Mucosa of rectum (tissue), 2 donors: ENCODE data around the gene CYS1.

Experiments
- H3K27ac ChIP-seq, 2 donors: one replicate each; pipeline ENCODE4 v1.7.0; 2013; ENCODE audit warnings: inconsistent platforms in 2 of 2, low read depth in 2 of 2, low read length in 2 of 2
- H3K27me3 ChIP-seq, 2 donors: one replicate each; pipeline ENCODE4 v1.7.0; 2013; ENCODE audit warnings: low read length in 2 of 2; ENCODE audit not compliant: control insufficient read depth in 2 of 2, insufficient read depth in 2 of 2
- H3K36me3 ChIP-seq, 2 donors: one replicate each; pipeline ENCODE4 v1.7.0; 2013; ENCODE audit warnings: low read length in 2 of 2; ENCODE audit not compliant: control insufficient read depth in 2 of 2, insufficient read depth in 2 of 2
- H3K4me1 ChIP-seq, 2 donors: one replicate each; pipeline ENCODE4 v1.7.0; 2013; ENCODE audit warnings: low read length in 2 of 2, mild to moderate bottlenecking in 1 of 2; ENCODE audit not compliant: control insufficient read depth in 2 of 2, insufficient read depth in 2 of 2
- H3K4me3 ChIP-seq, 2 donors: one replicate each; pipeline ENCODE4 v1.7.0; 2013; ENCODE audit warnings: low read length in 2 of 2
- H3K9ac ChIP-seq, 2 donors: one replicate each; pipeline ENCODE4 v1.7.0; 2013; ENCODE audit warnings: low read length in 2 of 2, low read depth in 1 of 2, mild to moderate bottlenecking in 1 of 2
- H3K9me3 ChIP-seq, 2 donors: one replicate each; pipeline ENCODE4 v1.7.0; 2013; ENCODE audit warnings: low read length in 2 of 2; ENCODE audit not compliant: control insufficient read depth in 2 of 2
- donor health status: healthy.
- donor health status: Normal muscosa, but diverticular disease.

CYS1 gene

GRCh38 chr2:10062931-10063365 is 17.3 kb downstream of the CYS1 start:
- H3K9me3 ChIP-seq = no peaks in the 10 kb centered on the region
- H3K27ac ChIP-seq = no peak overlapping the region
- no peak overlapping the region for H3K4me3 ChIP-seq
- no peak overlapping the region for H3K9ac ChIP-seq
- H3K36me3 ChIP-seq = no peaks in the 10 kb centered on the region
- H3K27me3 ChIP-seq = no peaks in the 10 kb centered on the region
- peaks cover 0 to 1% of the 10 kb centered on the region in 2 donors for H3K4me1 ChIP-seq

- H3K36me3 ChIP-seq = no peaks in the 10 kb centered on the region
- no peak overlapping the region for H3K27ac ChIP-seq
- no peak overlapping the region for H3K4me3 ChIP-seq
- no peak overlapping the region for H3K9ac ChIP-seq
- no peaks in the 10 kb centered on the region for H3K9me3 ChIP-seq
- H3K27me3 ChIP-seq = no peaks in the 10 kb centered on the region
- H3K4me1 ChIP-seq = peaks cover 0 to 13% of the 10 kb centered on the region in 2 donors
These were observed 18.8 kb downstream of the CYS1 start for GRCh38 chr2:10061221-10061925.

GRCh38 chr2:10059552-10060335 is 20.5 kb downstream of the CYS1 start:
- Histone ChIP-seq H3K4me1 (peaks cover 0 to 14% of the 10 kb centered on the region in 2 donors), H3K9ac (no peak overlapping the region), H3K27me3 (no peaks in the 10 kb centered on the region), H3K36me3 (no peaks in the 10 kb centered on the region), H3K4me3 (no peak overlapping the region), H3K27ac (no peak overlapping the region), H3K9me3 (no peaks in the 10 kb centered on the region)

- no peak overlapping the region for H3K9ac ChIP-seq
- H3K9me3 ChIP-seq = no peaks in the 10 kb centered on the region
- H3K27me3 ChIP-seq = no peaks in the 10 kb centered on the region
- H3K27ac ChIP-seq = no peak overlapping the region
- peaks cover 0 to 4% of the 10 kb centered on the region in 2 donors for H3K36me3 ChIP-seq
- peaks cover 0 to 14% of the 10 kb centered on the region in 2 donors for H3K4me1 ChIP-seq
- H3K4me3 ChIP-seq = no peak overlapping the region
These were observed 21.2 kb downstream of the CYS1 start for GRCh38 chr2:10059016-10059351.

- Histone ChIP-seq H3K27me3 (no peaks in the 10 kb centered on the region), H3K4me1 (peaks cover 0 to 14% of the 10 kb centered on the region in 2 donors), H3K9ac (no peak overlapping the region), H3K27ac (peak overlapping the region; percentile 58 to 71), H3K9me3 (no peaks in the 10 kb centered on the region), H3K4me3 (no peak overlapping the region), H3K36me3 (peaks cover 3 to 7% of the 10 kb centered on the region in 2 donors)
These were observed 21.8 kb downstream of the CYS1 start for GRCh38 chr2:10058251-10059015.

GRCh38 chr2:10057231-10058107 is 22.7 kb downstream of the CYS1 start:
- Histone ChIP-seq H3K36me3 (peaks cover 11 to 13% of the 10 kb centered on the region in 2 donors), H3K27ac (peak overlapping the region; percentile 58 to 71), H3K27me3 (no peaks in the 10 kb centered on the region), H3K4me3 (peak overlapping the region; percentile 56 to 57), H3K9me3 (no peaks in the 10 kb centered on the region), H3K4me1 (peaks cover 0 to 14% of the 10 kb centered on the region in 2 donors), H3K9ac (peak overlapping the region; percentile 17 to 51)

GRCh38 chr2:10056439-10056838 is 23.8 kb downstream of the CYS1 start:
- Histone ChIP-seq H3K4me1 (peaks cover 0 to 14% of the 10 kb centered on the region in 2 donors), H3K36me3 (peaks cover 13 to 15% of the 10 kb centered on the region in 2 donors), H3K27me3 (no peaks in the 10 kb centered on the region), H3K9ac (no peak overlapping the region), H3K27ac (no peak overlapping the region), H3K4me3 (no peak overlapping the region), H3K9me3 (no peaks in the 10 kb centered on the region)

GRCh38 chr2:10054976-10055375 is 25.2 kb downstream of the CYS1 start:
- Histone ChIP-seq H3K9me3 (no peaks in the 10 kb centered on the region), H3K9ac (no peak overlapping the region), H3K36me3 (peaks cover 13 to 15% of the 10 kb centered on the region in 2 donors), H3K4me3 (no peak overlapping the region), H3K4me1 (peaks cover 0 to 14% of the 10 kb centered on the region in 2 donors), H3K27ac (no peak overlapping the region), H3K27me3 (no peaks in the 10 kb centered on the region)

GRCh38 chr2:10054424-10054823 is 25.8 kb downstream of the CYS1 start:
- Histone ChIP-seq H3K36me3 (peaks cover 13 to 15% of the 10 kb centered on the region in 2 donors), H3K9me3 (no peaks in the 10 kb centered on the region), H3K4me1 (peaks cover 0 to 18% of the 10 kb centered on the region in 2 donors), H3K27me3 (no peaks in the 10 kb centered on the region), H3K27ac (no peak overlapping the region), H3K4me3 (no peak overlapping the region), H3K9ac (no peak overlapping the region)
